K562 (cell line): ENCODE measurements around the gene TTC16. TPM values are rescaled to one million over a fixed set of nuclear protein-coding genes. Genes with fewer than 3 reads are reported as not detected.

ENCODE experiments used
- DIDO1 ChIP-seq: fragments of 450-650 bp; IDR thresholded peaks from 2 replicates; pipeline ENCODE4 v1.6.1; 2016; ENCODE audit warnings: low read depth, missing biosample characterization, missing genetic modification characterization
- ZNF318 ChIP-seq, 2 experiments: fragments of 450-650 bp; IDR thresholded peaks; 2 replicates each; pipeline ENCODE4 v1.6.1; 2016; ENCODE audit warnings: mild to moderate bottlenecking in 2 of 2, borderline replicate concordance in 1 of 2, low read depth in 1 of 2, moderate library complexity in 1 of 2
- ZNF445 ChIP-seq: fragments of 250-450 bp; sonication (Bioruptor Pico); IDR thresholded peaks from 2 replicates; pipeline ENCODE4 v1.4.0; 2020; ENCODE audit warnings: low read depth, mild to moderate bottlenecking, moderate library complexity
- polyA plus RNA-seq, 8 experiments: library from polyadenylated mRNA; depleted of rRNA in 4 of 8; stranded (reverse) in 5 of 8; unstranded in 3 of 8; fragments of >200 nt; fragmentation: Nextera tagmentation in 2 of 8; fragmentation: Illumina TruSeq in 1 of 8; extraction: Ambion mirVana in 2 of 8; extraction: Trizol in 1 of 8; gene quantifications; 2 replicates each; pipeline versions ENCODE4 v1.2.1 to v1.2.3, GENCODE V29; 2011 to 2014; ENCODE audit warnings: inconsistent platforms in 1 of 8, missing spikeins in 1 of 8
- total RNA-seq, 7 experiments: library from RNA; depleted of rRNA in 6 of 7; stranded (reverse); fragments of >200 nt in 6 of 7; fragmentation: Illumina TruSeq in 2 of 7; extraction: Trizol in 2 of 7; gene quantifications; 2 replicates each; pipeline versions ENCODE4 v1.2.1 to v1.2.3, GENCODE V29; 2011 to 2021; ENCODE audit warnings: low replicate concordance in 1 of 7
- TF ChIP-seq, protein P1 (sequence below): fragments of 250-450 bp; sonication (Bioruptor Pico); IDR thresholded peaks from 2 replicates; pipeline ENCODE4 v1.5.0; 2021; ENCODE audit warnings: mild to moderate bottlenecking, moderate library complexity

TTC16 gene
- total and polyA plus RNA-seq, 9 of the 15 experiments (the other 6 are each of a cell fraction or from before 2014, with no cell fraction given): 0.11 TPM; not detected in 8

DNA sequence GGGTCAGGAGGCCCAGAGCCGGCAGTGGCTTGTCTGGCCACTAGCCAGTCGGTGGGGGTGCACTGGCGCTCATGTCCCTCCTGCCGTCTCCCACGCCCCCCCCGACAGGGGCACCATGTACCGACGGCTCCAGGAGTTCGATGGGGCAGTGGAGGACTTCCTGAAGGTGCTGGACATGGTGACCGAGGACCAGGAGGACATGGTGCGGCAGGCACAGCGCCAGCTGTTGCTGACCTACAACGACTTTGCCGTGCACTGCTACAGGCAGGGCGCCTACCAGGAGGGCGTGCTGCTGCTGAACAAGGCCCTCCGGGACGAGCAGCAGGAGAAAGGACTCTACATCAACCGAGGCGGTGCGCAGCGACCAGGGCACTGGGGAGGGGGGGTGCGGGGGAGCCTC is 8.1 kb downstream of the TTC16 start (continued):
- TF ChIP-seq ZNF318 (IDR thresholded peaks at IDR 0.05; ENCODE audit: borderline replicate concordance in 1 of 2, low read depth in 1 of 2) (no peak), DIDO1 (tag) (no peak), ZNF445 (CRISPR knock-in tag) (no peak)
- TF ChIP-seq, protein P1, sequence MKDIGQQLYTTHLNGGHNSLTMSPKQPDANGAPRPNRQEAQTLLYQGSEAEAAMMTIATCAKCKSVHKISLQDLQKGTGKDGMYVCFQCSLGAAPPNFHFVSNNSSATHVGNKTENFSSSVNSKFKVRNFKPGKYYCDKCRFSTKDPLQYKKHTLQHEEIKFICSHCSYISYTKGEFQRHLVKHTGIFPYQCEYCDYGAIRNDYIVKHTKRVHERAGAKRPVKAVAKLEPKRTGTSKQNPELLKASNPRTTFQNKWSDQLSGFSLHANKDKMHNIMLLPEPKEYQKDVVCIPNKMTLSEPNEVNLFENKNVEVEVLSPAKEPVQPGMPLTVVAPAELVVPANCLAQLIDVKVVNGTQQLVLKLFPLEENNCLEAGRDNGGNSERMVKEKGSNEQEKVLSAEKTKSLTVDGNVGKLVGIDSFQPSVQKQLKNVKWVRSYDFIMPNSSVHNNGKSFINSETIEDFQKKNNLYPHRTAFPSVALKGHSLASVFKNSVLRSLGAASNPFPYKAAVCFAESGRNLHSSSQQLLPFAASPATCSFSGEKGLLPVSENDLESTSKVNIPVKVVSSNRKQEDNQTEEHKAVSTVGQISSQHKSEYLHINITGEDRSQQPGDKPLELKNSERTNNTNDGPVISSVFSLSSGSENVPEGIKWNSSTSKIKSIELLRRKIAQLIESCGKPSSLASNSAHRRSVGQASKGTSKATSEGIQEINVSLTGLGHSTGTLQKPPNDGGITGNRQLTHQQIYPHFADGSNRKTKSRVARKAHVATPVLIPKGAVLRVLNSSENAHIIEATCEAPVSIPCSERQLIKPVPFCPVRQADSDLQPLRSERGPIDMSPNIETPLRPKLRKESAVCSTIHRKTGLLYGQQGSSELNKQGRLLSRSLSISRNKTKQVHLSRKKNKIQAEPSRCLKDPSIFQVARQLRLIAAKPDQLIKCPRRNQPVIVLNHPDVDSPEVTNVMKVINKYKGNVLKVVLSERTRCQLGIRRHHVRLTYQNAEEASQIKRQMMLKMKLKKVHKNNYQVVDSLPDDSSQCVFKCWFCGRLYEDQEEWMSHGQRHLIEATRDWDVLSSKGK: no peak
- TF ChIP-seq, all 486 proteins: peak for 0
